ENCODE results near the gene GON4L. TPM values are rescaled to one million over a fixed set of nuclear protein-coding genes. Genes with fewer than 3 reads are reported as not detected.

The GON4L gene
- total RNA-seq, 1 donor, result 39.4 TPM

GRCh38 chr1:155834296-155834926 lies 22.6 kb downstream of the GON4L start:
- Histone ChIP-seq H3K4me3 (ENCODE audit: insufficient read depth, low read length) (no peak overlapping the region), H4K20me1 (ENCODE audit: insufficient read depth, low read length) (peaks cover 3% of the 10 kb centered on the region), H3K9me3 (ENCODE audit: low read depth, low read length) (no peaks in the 10 kb centered on the region), H3K27ac (ENCODE audit: low read depth, low read length) (peak overlapping the region; percentile 87), H3K4me1 (ENCODE audit: insufficient read depth, low read length) (peaks cover 11% of the 10 kb centered on the region), H3K79me2 (ENCODE audit: insufficient read depth, low read length) (peaks cover 63% of the 10 kb centered on the region), H3K36me3 (ENCODE audit: insufficient read depth, low read length) (peaks cover 6% of the 10 kb centered on the region), H2AFZ (ENCODE audit: low read length) (peak overlapping the region; percentile 23), H3K27me3 (ENCODE audit: insufficient read depth, low read length) (no peaks in the 10 kb centered on the region), H3K4me2 (ENCODE audit: insufficient read depth, low read length) (peak overlapping the region; percentile 55)
- no peak for TF ChIP-seq CTCF (IDR thresholded peaks at IDR 0.05; ENCODE audit: extremely low read depth, low read depth, low read length)
- DNase-seq (ENCODE audit: insufficient read length, low spot score, missing footprints), result peak; percentile 84

GRCh38 chr1:155833665-155834295 lies 23.2 kb downstream of the GON4L start:
- H3K27ac ChIP-seq (ENCODE audit: low read depth, low read length), result peak overlapping the region; percentile 87
- no peak for DNase-seq (ENCODE audit: insufficient read length, low spot score, missing footprints)
- peak overlapping the region; percentile 55 for H3K4me2 ChIP-seq (ENCODE audit: insufficient read depth, low read length)
- no peaks in the 10 kb centered on the region for H3K9me3 ChIP-seq (ENCODE audit: low read depth, low read length)
- H3K4me3 ChIP-seq (ENCODE audit: insufficient read depth, low read length), result no peak overlapping the region
- peaks cover 64% of the 10 kb centered on the region for H3K79me2 ChIP-seq (ENCODE audit: insufficient read depth, low read length)
- H2AFZ ChIP-seq (ENCODE audit: low read length), result no peak overlapping the region
- H3K27me3 ChIP-seq (ENCODE audit: insufficient read depth, low read length), result no peaks in the 10 kb centered on the region
- peaks cover 3% of the 10 kb centered on the region for H4K20me1 ChIP-seq (ENCODE audit: insufficient read depth, low read length)
- TF ChIP-seq CTCF (IDR thresholded peaks at IDR 0.05; ENCODE audit: extremely low read depth, low read depth, low read length), result no peak
- peaks cover 10% of the 10 kb centered on the region for H3K36me3 ChIP-seq (ENCODE audit: insufficient read depth, low read length)
- H3K4me1 ChIP-seq (ENCODE audit: insufficient read depth, low read length), result peaks cover 11% of the 10 kb centered on the region

GRCh38 chr1:155831279-155831976 lies 25.6 kb downstream of the GON4L start:
- Histone ChIP-seq H3K4me2 (ENCODE audit: insufficient read depth, low read length) (no peak overlapping the region), H3K9me3 (ENCODE audit: low read depth, low read length) (no peaks in the 10 kb centered on the region), H3K4me1 (ENCODE audit: insufficient read depth, low read length) (peaks cover 11% of the 10 kb centered on the region), H4K20me1 (ENCODE audit: insufficient read depth, low read length) (peaks cover 3% of the 10 kb centered on the region), H2AFZ (ENCODE audit: low read length) (no peak overlapping the region), H3K27ac (ENCODE audit: low read depth, low read length) (no peak overlapping the region), H3K79me2 (ENCODE audit: insufficient read depth, low read length) (peaks cover 56% of the 10 kb centered on the region), H3K36me3 (ENCODE audit: insufficient read depth, low read length) (peaks cover 20% of the 10 kb centered on the region), H3K4me3 (ENCODE audit: insufficient read depth, low read length) (no peak overlapping the region), H3K27me3 (ENCODE audit: insufficient read depth, low read length) (no peaks in the 10 kb centered on the region)
- no peak for TF ChIP-seq CTCF (IDR thresholded peaks at IDR 0.05; ENCODE audit: extremely low read depth, low read depth, low read length)
- DNase-seq (ENCODE audit: insufficient read length, low spot score, missing footprints), result peak; percentile 6

GRCh38 chr1:155827450-155827849 lies 29.6 kb downstream of the GON4L start:
- no peak overlapping the region for H2AFZ ChIP-seq (ENCODE audit: low read length)
- H4K20me1 ChIP-seq (ENCODE audit: insufficient read depth, low read length), result no peaks in the 10 kb centered on the region
- TF ChIP-seq CTCF (IDR thresholded peaks at IDR 0.05; ENCODE audit: extremely low read depth, low read depth, low read length), result no peak
- peaks cover 37% of the 10 kb centered on the region for H3K79me2 ChIP-seq (ENCODE audit: insufficient read depth, low read length)
- no peak for DNase-seq (ENCODE audit: insufficient read length, low spot score, missing footprints)
- H3K4me3 ChIP-seq (ENCODE audit: insufficient read depth, low read length), result no peak overlapping the region
- H3K27me3 ChIP-seq (ENCODE audit: insufficient read depth, low read length), result no peaks in the 10 kb centered on the region
- no peak overlapping the region for H3K27ac ChIP-seq (ENCODE audit: low read depth, low read length)
- H3K4me2 ChIP-seq (ENCODE audit: insufficient read depth, low read length), result no peak overlapping the region
- H3K4me1 ChIP-seq (ENCODE audit: insufficient read depth, low read length), result no peaks in the 10 kb centered on the region
- peaks cover 42% of the 10 kb centered on the region for H3K36me3 ChIP-seq (ENCODE audit: insufficient read depth, low read length)
- H3K9me3 ChIP-seq (ENCODE audit: low read depth, low read length), result no peaks in the 10 kb centered on the region

Measured in osteoblast (primary cell).